Measurements from ENCODE around the gene IL1R2.
"Not testable (repeated sequence)": the region's sequence is repeated elsewhere in the genome, so short reads cannot be mapped to it uniquely, and the experiment has no call there.

Gene IL1R2

DNA sequence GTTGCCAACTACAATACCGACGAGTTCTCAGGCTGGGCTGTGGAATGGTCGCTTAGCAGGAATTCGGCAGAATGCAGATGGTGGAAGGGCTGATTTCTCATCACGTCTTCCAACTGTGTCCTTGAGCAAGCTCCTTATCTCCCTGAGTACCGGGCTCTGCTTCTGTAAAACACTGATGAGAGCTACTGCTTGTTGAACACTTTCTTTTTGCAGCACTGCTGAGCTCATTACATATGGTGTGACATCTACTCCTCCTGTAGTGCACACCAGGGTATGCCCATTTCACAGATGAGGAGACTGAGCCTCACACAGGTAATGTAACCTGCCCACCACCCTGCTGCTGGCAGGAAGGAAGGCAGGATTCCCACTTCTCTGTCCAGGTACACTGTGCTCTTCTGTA lies 8.3 kb downstream of the IL1R2 start:
- no peak for DNase-seq (ENCODE audit: low read depth in 2 of 2)

DNA sequence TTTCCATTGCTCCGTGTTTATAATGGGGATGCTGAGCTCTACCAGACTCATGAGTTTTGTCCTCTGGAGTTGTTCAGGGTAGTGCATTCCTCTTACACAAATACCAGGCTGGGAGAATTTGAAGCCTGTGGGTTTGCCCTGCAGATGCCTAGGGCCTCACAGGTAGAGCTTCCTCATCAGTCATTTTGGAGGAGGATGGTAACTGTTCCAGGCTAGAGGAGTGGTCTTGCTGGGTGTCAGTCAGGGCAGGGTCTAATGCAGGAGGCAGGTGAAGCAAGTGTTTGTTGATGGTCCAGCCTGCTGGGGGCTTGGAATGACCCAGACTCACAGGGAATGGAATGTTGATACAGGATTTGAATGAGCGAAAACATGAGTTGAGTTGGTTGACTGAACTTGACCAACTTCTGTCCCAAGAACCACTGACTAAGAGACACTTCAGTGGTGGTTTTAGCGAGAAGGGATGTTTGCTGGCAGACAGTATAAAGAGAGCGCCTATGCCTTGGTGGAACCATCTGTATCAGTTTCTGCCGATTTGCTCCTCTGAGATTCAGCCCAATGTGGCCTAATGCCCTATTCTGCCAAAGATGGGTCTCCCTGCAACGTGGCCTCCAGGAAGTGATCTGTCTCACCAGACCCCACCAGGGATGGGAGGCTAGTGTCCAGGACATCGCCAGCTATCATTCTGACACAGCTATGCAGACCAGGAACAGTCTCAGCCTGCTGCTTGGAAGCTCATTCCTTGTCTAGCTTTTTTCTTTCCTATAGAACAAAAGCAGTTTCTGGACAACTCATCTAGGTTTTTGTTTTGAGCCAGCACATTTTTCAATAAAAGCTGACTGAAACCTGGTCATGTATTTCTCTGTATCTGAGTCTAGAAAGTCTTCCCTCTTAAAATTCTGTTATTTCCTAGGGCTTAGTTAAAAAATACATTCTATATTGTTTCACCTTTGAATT lies 9.3 kb downstream of the IL1R2 start:
- DNase-seq (ENCODE audit: low read depth in 2 of 2), result no peak

DNA sequence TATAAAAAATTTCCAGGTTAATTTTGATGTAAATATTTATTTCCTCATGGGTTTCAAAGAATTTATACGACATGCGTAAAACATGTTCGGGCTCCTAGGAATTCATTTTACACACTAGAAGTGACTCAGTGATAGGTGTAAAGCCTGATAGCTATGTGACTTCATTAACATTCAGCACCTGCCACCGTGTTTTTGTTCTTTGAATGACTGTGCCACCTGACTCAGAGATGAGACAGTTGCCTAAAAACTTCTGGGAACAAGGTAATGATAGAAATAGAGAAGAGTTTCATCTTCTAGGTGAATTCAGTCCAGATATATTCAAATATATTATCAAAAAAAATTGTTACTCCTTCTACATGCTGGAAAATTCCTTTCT lies 10.0 kb downstream of the IL1R2 start:
- peak in 1 of 2 donors; percentile 42 for DNase-seq (ENCODE audit: low read depth in 2 of 2)

DNA sequence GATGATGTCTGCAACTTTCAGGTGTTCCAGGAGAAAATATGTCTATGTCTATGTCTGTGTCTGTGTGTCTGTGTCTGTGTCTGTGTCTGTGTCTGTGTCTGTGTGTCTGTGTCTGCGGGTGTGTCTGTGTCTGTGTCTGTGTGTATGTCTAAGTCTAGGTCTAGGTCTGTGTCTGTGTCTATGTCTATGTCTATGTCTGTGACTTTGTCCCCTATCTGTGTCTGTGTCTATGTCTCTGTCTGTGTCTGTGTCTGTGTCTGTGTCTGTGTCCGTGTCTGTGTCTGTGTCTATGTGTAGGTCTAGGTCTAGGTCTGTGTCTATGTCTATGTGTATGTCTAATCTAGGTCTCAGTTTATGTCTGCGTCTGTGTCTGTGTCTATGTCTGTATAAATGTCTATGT lies 10.5 kb downstream of the IL1R2 start:
- DNase-seq (ENCODE audit: low read depth in 2 of 2), result no peak

DNA sequence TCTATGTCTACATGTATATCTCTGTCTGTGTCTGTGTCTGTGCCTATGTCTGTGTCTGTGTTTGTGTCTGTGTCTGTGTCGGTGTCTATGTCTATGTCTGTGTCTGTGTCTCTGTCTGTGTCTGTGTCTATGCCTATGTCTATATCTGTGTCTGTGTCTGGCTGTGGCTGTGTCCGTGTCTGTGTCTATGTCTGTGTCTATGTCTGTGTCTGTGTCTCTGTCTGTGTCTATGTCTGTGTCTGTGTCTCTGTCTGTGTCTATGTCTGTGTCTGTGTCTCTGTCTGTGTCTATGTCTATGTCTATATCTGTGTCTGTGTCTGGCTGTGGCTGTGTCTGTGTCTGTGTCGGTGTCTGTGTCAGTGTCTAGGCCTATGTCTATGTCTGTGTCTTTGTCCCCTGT lies 11.1 kb downstream of the IL1R2 start:
- not testable (repeated sequence) for DNase-seq (ENCODE audit: low read depth in 2 of 2)

DNA sequence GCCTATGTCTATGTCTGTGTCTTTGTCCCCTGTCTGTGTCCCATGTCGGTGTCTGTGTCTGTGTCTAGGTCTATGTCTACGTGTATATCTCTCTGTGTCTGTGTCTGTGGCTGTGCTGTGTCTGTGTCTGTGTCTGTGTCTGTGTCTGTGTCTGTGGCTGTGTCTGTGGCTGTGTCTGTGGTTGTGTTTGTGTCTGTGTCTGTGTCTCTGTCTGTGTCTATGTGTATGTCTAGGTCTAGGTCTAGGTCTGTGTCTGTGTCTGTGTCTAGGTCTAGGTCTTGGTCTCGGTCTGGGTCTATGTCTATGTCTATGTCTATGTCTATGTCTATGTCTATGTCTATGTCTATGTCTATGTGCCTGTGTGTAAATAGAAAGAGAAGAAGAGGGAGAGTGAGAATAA lies 11.9 kb downstream of the IL1R2 start:
- no peak for DNase-seq (ENCODE audit: low read depth in 2 of 2)

DNA sequence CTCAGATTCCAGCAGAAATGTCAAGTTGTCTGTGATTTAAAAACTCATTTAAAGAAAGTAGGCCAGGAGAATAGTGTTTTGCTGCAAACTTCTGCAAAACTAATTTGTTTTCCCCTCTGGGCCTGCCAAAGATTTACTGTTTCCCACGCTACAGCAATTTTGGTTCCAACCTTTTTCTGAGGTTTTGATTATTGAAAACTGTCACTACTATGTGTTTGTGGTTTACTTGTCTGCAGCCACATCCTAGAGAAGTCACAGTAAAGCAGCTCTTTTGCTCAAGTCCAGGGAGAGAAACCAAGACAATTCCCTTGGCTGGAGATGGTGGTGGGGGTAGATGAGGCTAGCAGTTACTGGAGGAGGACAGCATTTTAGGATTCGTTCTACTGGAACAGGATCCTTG lies 12.8 kb downstream of the IL1R2 start:
- no peak for DNase-seq (ENCODE audit: low read depth in 2 of 2)

DNA sequence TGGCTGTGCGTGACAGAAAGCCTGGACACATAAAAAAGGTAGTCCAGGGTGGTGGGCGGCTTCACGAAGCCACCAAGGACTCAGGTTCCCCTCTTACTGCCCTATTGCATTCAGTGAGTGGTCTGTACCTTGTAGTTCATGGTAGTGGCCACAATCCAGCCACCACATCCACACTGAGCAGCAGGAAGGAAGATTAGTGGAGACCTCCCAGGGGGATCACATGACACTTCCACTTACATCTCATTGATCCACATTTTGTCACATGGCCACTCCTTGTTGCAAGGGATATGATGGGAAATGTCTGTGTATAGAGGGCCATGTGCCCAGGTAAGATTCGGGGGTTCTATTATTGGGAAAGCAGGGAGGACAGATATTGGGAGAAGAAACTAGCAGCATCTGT lies 13.7 kb downstream of the IL1R2 start:
- no peak for DNase-seq (ENCODE audit: low read depth in 2 of 2)

DNA sequence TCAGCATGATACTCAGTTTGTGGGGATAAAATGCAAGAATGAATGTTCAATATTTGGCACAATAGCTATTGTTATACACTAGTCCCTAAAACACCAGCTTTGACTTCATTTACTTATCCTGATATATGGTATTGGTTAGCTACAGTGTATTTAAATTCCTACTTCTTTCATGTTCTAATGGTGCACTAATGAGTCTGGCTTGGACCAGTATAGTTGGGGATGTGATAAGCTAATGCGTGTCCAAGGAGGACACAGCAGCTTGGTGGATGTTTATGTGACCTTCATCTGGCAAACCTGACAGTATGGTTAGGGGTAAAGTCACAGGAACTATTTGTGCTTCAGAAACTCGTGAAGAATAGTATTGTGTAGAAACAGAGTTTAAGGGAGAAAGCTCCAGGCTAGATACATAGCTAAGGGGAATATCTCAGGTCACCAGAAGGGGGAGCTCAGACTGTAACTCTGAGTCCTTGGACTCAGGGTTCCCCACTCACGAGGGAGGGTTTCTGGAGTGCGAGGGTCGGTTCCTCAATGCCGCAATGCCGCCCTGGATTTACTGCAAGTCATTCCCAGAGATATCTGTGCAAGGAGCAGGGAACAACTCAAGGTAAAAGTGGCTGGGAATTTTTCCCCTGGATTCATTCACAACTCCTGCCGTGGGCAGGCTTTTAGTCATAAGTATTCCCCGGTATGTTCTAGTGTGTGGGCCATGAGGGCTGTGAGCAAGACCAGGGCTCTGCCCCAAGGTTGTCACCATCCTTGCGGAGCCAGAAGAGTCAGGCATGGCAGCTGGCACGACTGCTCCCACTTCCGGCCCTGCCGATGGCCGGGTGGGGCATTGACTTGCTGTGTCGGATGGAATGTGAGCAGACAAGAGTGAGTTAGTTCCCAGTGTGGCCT lies 14.5 kb downstream of the IL1R2 start:
- DNase-seq (ENCODE audit: low read depth in 2 of 2), result peak in 1 of 2 donors; percentile 53

DNA sequence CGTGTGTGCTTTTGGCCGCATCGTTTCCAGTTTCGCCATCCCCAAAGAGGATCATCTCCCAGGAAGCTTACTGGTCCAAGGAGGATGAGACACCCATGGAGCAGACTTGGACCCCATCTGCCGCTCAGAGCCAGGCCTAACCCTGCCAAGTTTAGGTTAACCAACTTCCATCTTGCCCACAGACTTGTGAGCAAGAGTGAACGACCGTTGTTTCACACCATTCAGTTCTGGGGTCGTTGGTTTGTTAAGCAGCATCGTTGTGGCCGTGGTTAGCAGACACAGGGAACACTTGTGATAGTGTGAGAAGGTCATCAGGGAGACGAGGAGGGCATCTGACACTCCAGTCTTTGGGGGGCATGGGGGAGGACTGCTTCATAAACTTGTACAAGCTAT lies 15.1 kb downstream of the IL1R2 start:
- no peak for DNase-seq (ENCODE audit: low read depth in 2 of 2)

DNA sequence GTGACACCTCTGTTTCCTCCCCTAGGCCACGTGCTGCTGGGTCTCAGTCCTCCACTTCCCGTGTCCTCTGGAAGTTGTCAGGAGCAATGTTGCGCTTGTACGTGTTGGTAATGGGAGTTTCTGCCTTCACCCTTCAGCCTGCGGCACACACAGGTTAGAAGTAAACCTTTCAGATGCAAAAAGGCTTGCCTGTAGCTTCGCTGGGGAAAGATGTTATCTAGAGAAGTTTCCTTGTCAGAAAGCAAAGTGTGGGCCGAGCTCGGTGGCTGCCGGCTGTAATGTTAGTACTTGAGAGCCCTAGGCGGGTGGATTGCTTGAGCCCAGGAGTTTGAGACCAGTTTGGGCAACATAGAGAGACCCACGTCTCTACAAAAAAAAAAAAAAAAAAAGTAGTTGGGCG lies 16.7 kb downstream of the IL1R2 start:
- no peak for DNase-seq (ENCODE audit: low read depth in 2 of 2)

DNA sequence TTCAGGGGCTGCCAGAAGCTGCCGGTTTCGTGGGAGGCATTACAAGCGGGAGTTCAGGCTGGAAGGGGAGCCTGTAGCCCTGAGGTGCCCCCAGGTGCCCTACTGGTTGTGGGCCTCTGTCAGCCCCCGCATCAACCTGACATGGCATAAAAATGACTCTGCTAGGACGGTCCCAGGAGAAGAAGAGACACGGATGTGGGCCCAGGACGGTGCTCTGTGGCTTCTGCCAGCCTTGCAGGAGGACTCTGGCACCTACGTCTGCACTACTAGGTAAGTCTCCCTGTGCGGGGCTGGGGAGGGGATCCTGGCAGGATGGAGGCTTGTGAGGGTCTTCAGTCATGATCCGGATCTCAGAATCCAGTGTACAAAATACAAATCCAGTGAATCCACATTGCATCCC lies 17.8 kb downstream of the IL1R2 start:
- DNase-seq (ENCODE audit: low read depth in 2 of 2), result no peak

DNA sequence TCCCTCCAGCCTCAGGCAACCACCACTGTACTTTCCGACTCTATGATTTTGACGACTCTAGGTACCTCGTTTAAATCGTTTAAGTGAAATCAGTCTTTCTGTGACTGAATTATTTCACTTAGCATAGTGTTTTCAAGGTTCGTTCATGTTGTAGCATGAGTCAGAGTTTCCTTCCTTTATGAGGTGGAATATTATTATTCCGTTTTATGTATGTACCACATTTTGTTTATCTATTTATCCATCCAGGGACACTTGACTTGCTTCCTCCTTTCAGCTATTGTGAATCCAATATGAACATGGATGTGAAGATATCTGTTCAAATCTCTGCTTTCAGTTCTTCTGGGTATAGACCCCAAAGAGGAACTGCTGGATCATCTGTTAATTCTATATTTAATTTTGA lies 19.1 kb downstream of the IL1R2 start:
- DNase-seq (ENCODE audit: low read depth in 2 of 2), result no peak

DNA sequence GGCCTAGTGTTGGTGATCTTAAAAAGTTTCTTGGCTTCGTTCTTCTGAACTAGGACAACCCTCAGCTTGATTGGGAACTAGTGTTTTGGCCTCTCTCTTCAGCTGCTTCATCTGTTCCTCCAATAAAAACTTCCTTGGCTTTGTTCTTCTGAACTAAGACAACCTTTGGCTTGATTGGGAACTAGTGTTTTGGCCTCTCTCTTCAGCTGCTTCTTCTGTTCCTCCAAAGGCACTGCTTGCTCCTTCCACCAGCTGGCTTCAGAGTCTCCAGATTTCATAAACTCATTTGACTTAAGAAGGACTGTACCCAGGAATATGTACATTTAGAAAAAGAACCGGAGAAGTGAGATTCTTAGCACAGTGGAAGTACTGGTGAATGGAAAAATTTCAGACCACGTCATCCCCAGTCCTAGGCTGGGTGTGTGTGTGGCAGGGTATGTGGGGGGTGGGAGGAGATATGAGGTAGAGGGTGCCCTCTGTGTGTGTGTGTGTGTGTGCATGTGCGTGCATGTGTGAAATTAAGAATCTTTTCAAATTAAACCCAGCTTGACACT lies 20.4 kb downstream of the IL1R2 start:
- no peak for DNase-seq (ENCODE audit: low read depth in 2 of 2)

DNA sequence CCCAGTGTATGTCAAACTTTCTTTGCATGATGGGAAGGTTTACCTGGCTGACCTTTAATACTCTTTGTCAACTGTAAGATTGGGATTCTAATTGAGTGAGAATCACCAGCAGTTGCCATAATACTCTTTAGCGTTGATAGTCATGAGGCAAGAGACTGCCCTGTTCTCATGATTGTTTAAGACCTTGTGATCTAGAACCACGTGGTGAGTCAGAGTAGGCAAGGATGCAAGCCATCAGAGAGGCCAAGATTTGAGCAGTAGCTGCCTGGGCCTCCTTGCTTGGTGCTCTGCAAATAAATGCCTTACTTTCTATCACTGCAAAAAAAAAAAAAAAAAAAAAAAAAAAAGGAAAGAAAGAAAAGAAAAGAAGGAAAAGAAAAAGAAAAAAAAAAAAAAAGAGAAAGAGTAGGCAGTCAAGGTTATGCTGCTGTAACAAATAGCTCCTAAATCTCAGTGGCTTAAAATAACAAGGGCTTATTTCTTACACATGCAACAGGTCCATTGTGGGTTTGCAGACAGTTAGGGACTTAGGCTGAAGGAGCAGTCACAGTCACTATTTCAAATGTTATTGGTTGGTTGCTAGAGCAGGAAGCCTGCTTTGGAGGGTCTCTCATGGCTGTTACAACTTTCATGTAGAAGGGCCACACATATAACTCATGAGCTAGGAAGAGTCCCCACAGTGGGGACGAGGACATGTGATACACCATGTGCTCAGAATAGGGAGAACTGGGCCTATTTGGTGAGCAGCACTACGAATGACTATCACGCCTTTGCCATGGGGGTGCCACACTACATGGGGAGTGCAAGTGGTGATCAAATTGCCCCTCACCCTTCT lies 21.7 kb downstream of the IL1R2 start:
- DNase-seq (ENCODE audit: low read depth in 2 of 2), result no peak

DNA sequence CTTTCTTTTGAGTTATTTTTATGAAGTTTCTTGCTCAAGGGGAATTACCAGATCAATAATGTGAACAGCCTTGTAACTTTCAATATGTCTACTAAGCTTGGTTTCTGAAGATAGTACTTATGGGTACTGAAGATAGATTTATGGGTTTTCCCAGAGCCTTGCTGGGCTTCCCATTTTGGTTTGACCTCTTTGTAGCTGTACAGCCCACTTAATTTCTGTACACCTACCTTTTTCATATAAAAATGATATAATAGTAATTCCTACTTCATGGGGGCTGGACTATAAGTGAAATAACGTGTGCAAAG lies 22.2 kb downstream of the IL1R2 start:
- DNase-seq (ENCODE audit: low read depth in 2 of 2), result no peak

DNA sequence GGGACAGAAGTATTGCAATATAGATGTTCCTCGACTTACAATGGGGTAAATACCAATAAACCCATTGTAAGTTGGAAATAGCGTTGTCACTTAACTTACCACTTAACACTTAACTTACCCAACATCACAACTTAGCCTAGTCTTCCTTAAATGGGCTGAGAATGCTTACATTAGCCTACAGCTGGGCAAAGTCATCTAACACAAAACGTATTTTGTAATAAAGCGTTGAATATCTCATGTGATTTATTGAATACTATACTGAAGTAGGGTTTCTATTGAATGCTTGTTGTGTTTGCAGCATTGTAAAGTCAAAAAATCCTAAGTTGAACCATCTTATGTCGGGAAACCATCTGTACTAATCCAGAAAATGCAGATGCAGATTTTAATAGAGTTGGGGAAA lies 23.6 kb downstream of the IL1R2 start:
- DNase-seq (ENCODE audit: low read depth in 2 of 2), result no peak

DNA sequence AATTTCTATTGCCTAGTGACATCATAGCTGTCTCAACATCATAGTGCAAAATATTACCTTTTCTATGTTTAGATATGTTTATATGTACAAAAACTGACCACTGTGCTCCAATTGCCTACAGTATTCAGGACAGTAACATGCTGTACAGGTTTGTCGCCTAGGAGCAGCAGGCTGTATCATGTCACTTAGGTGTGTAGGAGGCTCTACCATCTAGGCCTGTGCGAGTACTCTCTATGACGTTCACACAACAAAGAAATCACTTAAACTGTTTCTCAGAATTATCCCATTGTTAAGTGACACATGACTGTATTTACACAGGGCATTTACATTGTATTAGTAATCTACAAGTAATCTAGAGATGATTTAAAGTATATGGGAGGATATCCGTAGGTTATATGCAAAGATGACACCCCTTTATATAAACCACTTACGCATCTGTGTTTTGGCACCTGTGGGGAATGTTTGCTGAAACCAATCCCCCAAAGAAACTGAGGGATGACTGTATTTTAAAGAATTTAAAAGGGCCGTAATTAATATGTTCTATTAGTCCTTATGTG lies 24.7 kb downstream of the IL1R2 start:
- DNase-seq (ENCODE audit: low read depth in 2 of 2), result no peak

DNA sequence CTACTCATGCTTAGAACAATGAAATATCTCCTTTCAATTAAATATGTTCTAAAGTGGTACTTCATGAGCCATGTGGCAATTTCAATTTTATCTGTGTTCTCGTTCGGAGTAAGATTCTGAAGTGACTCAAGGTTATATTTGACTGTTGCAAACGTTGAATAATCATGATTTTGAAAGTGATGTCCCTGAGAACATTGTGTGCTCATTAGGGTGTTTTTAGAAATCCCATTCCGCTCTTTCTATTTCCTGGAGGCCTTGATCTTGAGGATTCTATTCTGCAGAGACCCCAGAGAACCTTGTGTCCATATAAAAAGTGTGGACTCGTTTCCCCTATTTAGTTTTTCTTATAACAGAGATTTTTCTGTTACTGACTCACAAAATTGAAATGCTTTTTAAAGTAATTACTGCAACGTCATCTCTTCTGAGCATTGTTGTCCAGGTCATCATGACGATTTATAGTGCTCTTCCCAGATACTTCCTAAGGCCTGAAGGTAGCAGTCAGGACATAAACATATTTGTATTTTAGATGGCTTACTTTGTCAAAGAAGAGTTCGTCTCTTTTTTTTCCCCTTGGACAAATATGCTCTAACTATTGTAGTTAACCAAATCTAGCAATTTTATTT lies 27.2 kb downstream of the IL1R2 start:
- DNase-seq (ENCODE audit: low read depth in 2 of 2), result no peak

DNA sequence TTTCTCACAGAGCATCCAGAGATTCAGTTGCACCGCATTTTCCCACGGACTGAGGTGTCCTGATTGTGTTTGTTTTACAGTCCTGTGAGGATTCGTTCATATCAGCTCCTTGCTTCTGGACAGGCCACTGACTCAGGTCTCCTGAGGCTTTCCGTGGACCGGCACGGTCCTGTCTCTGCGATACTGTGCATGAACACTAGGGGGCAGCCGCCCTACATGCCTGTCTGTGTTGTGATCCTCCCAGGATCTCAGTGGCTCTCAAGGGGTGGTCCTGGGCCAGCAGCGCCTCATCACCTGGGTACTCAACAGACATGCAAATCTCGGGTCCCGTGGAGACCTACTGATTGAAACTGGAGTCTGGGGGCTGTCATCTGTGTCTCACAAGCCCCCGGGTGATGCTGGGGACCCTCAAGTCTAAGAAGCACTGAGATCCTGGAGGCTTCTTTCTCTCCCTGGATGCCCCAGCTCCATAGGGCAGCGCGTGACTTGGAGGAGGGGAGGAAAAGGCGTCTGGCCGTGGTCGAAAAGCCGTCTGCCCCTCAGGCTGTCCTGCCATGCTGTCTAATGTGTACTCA lies 28.9 kb downstream of the IL1R2 start:
- peak; percentile 87 to 88 for DNase-seq (ENCODE audit: low read depth in 2 of 2)

DNA sequence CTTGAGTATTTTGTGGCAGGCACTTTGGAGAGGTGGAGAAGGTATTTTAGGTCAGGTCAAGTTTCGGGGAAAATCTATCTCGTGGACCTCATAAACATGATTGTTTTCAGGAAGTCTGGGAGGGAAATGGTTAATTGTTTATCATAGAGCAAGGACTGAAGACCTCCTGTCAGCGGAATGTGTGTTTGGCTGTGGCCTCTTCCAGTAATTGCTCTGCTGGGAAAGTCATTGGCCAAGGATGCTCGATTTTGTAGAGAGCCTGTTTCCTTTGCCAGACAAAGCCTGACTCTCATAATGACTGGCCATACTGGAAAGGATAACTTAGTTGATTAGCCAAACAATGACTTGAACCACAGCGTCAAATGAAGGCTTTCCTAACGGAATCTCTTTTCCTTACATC lies 30.0 kb downstream of the IL1R2 start:
- no peak for DNase-seq (ENCODE audit: low read depth in 2 of 2)
